HepG2 (cell line): Measurements from ENCODE around the gene PLXNC1. TPM values are rescaled to one million over a fixed set of nuclear protein-coding genes. Genes with fewer than 3 reads are reported as not detected.

Source experiments
- CHCHD3 ChIP-seq: sonication (generic); formaldehyde crosslinking; IDR thresholded peaks from 2 replicates; pipeline ENCODE4 v1.8.0; 2022; ENCODE audit warnings: mild to moderate bottlenecking, missing genetic modification reagents, moderate library complexity
- HDAC6 ChIP-seq: fragments of 200-600 bp; sonication (generic); IDR thresholded peaks from 2 replicates; pipeline ENCODE4 v1.7.0; 2017; ENCODE audit warnings: mild to moderate bottlenecking, antibody characterized with exemption, low read length, low read depth
- PHF8 ChIP-seq: sonication (generic); formaldehyde crosslinking; IDR thresholded peaks from 2 replicates; pipeline ENCODE4 v1.5.0; 2020; ENCODE audit warnings: missing genetic modification reagents
- SNAPC2 ChIP-seq: sonication (generic); formaldehyde crosslinking; IDR thresholded peaks from 2 replicates; pipeline ENCODE4 v1.8.1; 2022; ENCODE audit warnings: mild to moderate bottlenecking, missing genetic modification reagents
- ZBTB39 ChIP-seq: sonication (generic); formaldehyde crosslinking; IDR thresholded peaks from 2 replicates; pipeline ENCODE4 v1.5.0; 2020; ENCODE audit warnings: missing genetic modification reagents
- ZFY ChIP-seq: sonication (generic); formaldehyde crosslinking; IDR thresholded peaks from 2 replicates; pipeline ENCODE4 v1.4.0; 2020; ENCODE audit warnings: missing genetic modification reagents
- ZKSCAN5 ChIP-seq: sonication (generic); formaldehyde crosslinking; IDR thresholded peaks from 2 replicates; pipeline ENCODE4 v1.5.1; 2020; ENCODE audit warnings: mild to moderate bottlenecking, missing genetic modification reagents
- ZNF331 ChIP-seq: sonication (generic); formaldehyde crosslinking; IDR thresholded peaks from 2 replicates; pipeline ENCODE4 v1.4.0; 2020; ENCODE audit warnings: missing genetic modification reagents
- ZNF33A ChIP-seq: sonication (generic); formaldehyde crosslinking; IDR thresholded peaks from 2 replicates; pipeline ENCODE4 v1.5.1; 2020; ENCODE audit warnings: missing genetic modification reagents, mild to moderate bottlenecking, moderate library complexity, borderline replicate concordance
- ZNF749 ChIP-seq: sonication (generic); formaldehyde crosslinking; IDR thresholded peaks from 2 replicates; pipeline ENCODE4 v1.8.0; 2022; ENCODE audit warnings: mild to moderate bottlenecking, missing genetic modification reagents, moderate library complexity, borderline replicate concordance
- polyA plus RNA-seq, 8 experiments: library from polyadenylated mRNA; depleted of rRNA in 3 of 8; stranded (reverse) in 7 of 8; unstranded in 1 of 8; fragments of >200 nt; fragmentation: Illumina TruSeq in 4 of 8; extraction: Trizol in 4 of 8; gene quantifications; 2 replicates each; pipeline versions ENCODE4 v1.2.1 to v1.2.3, GENCODE V29; 2011 to 2016; ENCODE audit warnings: low read depth in 4 of 8, missing spikeins in 1 of 8, mixed read lengths in 1 of 8; ENCODE audit not compliant: insufficient read depth in 1 of 8
- total RNA-seq, 5 experiments: library from RNA; depleted of rRNA; stranded (reverse); fragments of >200 nt; fragmentation: Illumina TruSeq; extraction: Trizol; gene quantifications; 2 replicates each; pipeline ENCODE4 v1.2.3, GENCODE V29; 2016; ENCODE audit warnings: low read depth in 1 of 5
- TF ChIP-seq, protein P1 (sequence below): sonication (generic); formaldehyde crosslinking; IDR thresholded peaks from one replicate; pipeline ENCODE4 v1.5.1; 2020; ENCODE audit warnings: mild to moderate bottlenecking, missing genetic modification reagents; ENCODE audit errors: not compliant biosample characterization
- TF ChIP-seq, protein P2 (sequence below): sonication (generic); formaldehyde crosslinking; IDR thresholded peaks from 2 replicates; pipeline ENCODE4 v1.4.0; 2020; ENCODE audit warnings: missing genetic modification reagents
- TF ChIP-seq, protein P3 (sequence below): IDR thresholded peaks from 2 replicates; pipeline ENCODE4 v1.6.1; 2016
- TF ChIP-seq, protein P4 (sequence below): sonication (generic); formaldehyde crosslinking; IDR thresholded peaks from 2 replicates; pipeline ENCODE4 v1.4.0; 2020; ENCODE audit warnings: mild to moderate bottlenecking, missing genetic modification reagents

The PLXNC1 gene
- total and polyA plus RNA-seq, 2 of the 13 experiments (the other 11 are each of a cell fraction or from before 2014, with no cell fraction given): 6.6 to 11.2 TPM

- TF ChIP-seq, protein P1, sequence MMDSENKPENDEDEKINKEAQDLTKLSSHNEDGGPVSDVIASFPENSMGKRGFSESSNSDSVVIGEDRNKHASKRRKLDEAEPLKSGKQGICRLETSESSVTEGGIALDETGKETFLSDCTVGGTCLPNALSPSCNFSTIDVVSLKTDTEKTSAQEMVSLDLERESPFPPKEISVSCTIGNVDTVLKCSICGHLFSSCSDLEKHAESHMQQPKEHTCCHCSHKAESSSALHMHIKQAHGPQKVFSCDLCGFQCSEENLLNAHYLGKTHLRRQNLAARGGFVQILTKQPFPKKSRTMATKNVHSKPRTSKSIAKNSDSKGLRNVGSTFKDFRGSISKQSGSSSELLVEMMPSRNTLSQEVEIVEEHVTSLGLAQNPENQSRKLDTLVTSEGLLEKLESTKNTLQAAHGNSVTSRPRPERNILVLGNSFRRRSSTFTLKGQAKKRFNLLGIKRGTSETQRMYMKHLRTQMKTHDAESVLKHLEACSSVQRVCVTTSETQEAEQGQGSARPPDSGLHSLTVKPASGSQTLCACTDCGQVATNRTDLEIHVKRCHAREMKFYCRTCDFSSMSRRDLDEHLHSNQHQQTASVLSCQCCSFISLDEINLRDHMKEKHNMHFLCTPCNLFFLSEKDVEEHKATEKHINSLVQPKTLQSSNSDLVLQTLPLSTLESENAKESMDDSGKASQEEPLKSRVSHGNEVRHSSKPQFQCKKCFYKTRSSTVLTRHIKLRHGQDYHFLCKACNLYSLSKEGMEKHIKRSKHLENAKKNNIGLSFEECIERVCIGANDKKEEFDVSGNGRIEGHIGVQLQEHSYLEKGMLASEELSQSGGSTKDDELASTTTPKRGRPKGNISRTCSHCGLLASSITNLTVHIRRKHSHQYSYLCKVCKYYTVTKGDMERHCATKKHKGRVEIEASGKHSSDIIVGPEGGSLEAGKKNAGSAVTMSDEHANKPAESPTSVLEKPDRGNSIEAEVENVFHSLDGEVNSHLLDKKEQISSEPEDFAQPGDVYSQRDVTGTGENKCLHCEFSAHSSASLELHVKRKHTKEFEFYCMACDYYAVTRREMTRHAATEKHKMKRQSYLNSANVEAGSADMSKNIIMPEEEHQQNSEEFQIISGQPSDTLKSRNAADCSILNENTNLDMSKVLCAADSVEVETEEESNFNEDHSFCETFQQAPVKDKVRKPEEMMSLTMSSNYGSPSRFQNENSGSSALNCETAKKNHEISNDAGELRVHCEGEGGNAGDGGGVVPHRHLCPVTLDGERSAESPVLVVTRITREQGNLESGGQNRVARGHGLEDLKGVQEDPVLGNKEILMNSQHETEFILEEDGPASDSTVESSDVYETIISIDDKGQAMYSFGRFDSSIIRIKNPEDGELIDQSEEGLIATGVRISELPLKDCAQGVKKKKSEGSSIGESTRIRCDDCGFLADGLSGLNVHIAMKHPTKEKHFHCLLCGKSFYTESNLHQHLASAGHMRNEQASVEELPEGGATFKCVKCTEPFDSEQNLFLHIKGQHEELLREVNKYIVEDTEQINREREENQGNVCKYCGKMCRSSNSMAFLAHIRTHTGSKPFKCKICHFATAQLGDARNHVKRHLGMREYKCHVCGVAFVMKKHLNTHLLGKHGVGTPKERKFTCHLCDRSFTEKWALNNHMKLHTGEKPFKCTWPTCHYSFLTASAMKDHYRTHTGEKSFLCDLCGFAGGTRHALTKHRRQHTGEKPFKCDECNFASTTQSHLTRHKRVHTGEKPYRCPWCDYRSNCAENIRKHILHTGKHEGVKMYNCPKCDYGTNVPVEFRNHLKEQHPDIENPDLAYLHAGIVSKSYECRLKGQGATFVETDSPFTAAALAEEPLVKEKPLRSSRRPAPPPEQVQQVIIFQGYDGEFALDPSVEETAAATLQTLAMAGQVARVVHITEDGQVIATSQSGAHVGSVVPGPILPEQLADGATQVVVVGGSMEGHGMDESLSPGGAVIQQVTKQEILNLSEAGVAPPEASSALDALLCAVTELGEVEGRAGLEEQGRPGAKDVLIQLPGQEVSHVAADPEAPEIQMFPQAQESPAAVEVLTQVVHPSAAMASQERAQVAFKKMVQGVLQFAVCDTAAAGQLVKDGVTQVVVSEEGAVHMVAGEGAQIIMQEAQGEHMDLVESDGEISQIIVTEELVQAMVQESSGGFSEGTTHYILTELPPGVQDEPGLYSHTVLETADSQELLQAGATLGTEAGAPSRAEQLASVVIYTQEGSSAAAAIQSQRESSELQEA (CRISPR knock-in tag): no peak
- TF ChIP-seq ZKSCAN5 (CRISPR knock-in tag) (no peak), CHCHD3 (CRISPR knock-in tag) (no peak), ZNF749 (no peak), ZNF331 (CRISPR knock-in tag) (peak; percentile 66; the same call in 1 of the 2 replicates), ZNF33A (no peak), SNAPC2 (CRISPR knock-in tag) (no peak), PHF8 (CRISPR knock-in tag) (no peak), HDAC6 (no peak), ZFY (CRISPR knock-in tag) (no peak), ZBTB39 (CRISPR knock-in tag) (no peak)
- TF ChIP-seq, protein P2, sequence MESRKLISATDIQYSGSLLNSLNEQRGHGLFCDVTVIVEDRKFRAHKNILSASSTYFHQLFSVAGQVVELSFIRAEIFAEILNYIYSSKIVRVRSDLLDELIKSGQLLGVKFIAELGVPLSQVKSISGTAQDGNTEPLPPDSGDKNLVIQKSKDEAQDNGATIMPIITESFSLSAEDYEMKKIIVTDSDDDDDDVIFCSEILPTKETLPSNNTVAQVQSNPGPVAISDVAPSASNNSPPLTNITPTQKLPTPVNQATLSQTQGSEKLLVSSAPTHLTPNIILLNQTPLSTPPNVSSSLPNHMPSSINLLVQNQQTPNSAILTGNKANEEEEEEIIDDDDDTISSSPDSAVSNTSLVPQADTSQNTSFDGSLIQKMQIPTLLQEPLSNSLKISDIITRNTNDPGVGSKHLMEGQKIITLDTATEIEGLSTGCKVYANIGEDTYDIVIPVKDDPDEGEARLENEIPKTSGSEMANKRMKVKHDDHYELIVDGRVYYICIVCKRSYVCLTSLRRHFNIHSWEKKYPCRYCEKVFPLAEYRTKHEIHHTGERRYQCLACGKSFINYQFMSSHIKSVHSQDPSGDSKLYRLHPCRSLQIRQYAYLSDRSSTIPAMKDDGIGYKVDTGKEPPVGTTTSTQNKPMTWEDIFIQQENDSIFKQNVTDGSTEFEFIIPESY: 0 out of 2 replicates have a peak, but pooled peaks have one; percentile 57
- TF ChIP-seq, protein P3, sequence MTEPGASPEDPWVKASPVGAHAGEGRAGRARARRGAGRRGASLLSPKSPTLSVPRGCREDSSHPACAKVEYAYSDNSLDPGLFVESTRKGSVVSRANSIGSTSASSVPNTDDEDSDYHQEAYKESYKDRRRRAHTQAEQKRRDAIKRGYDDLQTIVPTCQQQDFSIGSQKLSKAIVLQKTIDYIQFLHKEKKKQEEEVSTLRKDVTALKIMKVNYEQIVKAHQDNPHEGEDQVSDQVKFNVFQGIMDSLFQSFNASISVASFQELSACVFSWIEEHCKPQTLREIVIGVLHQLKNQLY (CRISPR knock-in tag): 0 out of 2 replicates have a peak, but pooled peaks have one; percentile 19
- TF ChIP-seq, protein P4, sequence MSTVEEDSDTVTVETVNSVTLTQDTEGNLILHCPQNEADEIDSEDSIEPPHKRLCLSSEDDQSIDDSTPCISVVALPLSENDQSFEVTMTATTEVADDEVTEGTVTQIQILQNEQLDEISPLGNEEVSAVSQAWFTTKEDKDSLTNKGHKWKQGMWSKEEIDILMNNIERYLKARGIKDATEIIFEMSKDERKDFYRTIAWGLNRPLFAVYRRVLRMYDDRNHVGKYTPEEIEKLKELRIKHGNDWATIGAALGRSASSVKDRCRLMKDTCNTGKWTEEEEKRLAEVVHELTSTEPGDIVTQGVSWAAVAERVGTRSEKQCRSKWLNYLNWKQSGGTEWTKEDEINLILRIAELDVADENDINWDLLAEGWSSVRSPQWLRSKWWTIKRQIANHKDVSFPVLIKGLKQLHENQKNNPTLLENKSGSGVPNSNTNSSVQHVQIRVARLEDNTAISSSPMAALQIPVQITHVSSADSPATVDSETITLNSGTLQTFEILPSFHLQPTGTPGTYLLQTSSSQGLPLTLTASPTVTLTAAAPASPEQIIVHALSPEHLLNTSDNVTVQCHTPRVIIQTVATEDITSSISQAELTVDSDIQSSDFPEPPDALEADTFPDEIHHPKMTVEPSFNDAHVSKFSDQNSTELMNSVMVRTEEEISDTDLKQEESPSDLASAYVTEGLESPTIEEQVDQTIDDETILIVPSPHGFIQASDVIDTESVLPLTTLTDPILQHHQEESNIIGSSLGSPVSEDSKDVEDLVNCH (CRISPR knock-in tag): no peak
Observed at GRCh38 chr12:94172973-94173372, 24.6 kb downstream of the PLXNC1 start (continued).
